A673 (cell line): ENCODE measurements around the gene NETO2. TPM values are rescaled to one million over a fixed set of nuclear protein-coding genes. Genes with fewer than 3 reads are reported as not detected.

Source experiments
- BruUV-seq: library from RNA; stranded (reverse); fragments of 400-500 nt; replicated peaks from 2 replicates; lab custom pipeline; 2021; lab: Mats Ljungman, UMichigan
- CTCF ChIA-PET: fragments of 300-600 bp; sonication (Branson Sonifier 250); formaldehyde crosslinking; loops from one replicate; lab custom pipeline; 2022; ENCODE audit warnings: antibody characterized with exemption; lab: Charles Lee
- POLR2A ChIA-PET: fragments of 300-600 bp; sonication (Branson Sonifier 250); formaldehyde crosslinking; loops from one replicate; lab custom pipeline; 2022; ENCODE audit warnings: antibody characterized with exemption; ENCODE audit not compliant: low non-redundant PET; lab: Charles Lee
- DNase-seq: peaks from one replicate; pipeline ENCODE4 v3.0.0-alpha.2; 2015; ENCODE audit warnings: low spot score
- H3K27ac ChIP-seq: fragments of 200-600 bp; sonication (generic); 2 replicates; pipeline ENCODE4 v1.5.1; 2016; ENCODE audit warnings: mixed run types, low read depth, mild to moderate bottlenecking, mixed read lengths, antibody characterized with exemption, low read length; ENCODE audit not compliant: poor library complexity, severe bottlenecking
- H3K27me3 ChIP-seq: fragments of 200-600 bp; sonication (generic); replicated peaks from 2 replicates; pipeline ENCODE4 v1.6.1; 2017; ENCODE audit warnings: mixed run types, low read depth, mild to moderate bottlenecking, mixed read lengths, antibody characterized with exemption, low read length; ENCODE audit not compliant: insufficient read depth, poor library complexity
- H3K36me3 ChIP-seq: fragments of 200-600 bp; sonication (generic); 2 replicates; pipeline ENCODE4 v1.6.1; 2016; ENCODE audit warnings: mixed run types, mild to moderate bottlenecking, mixed read lengths, antibody characterized with exemption, low read length; ENCODE audit not compliant: insufficient read depth, poor library complexity, severe bottlenecking
- H3K4me1 ChIP-seq: fragments of 200-600 bp; sonication (generic); 2 replicates; pipeline ENCODE4 v1.6.1; 2017; ENCODE audit warnings: mixed run types, mild to moderate bottlenecking, mixed read lengths, antibody characterized with exemption, low read length; ENCODE audit not compliant: insufficient read depth, poor library complexity, severe bottlenecking
- H3K4me3 ChIP-seq: fragments of 200-600 bp; sonication (generic); 2 replicates; pipeline ENCODE4 v1.5.1; 2016; ENCODE audit warnings: low read depth, mixed run types, mild to moderate bottlenecking, mixed read lengths, low read length; ENCODE audit not compliant: poor library complexity, severe bottlenecking
- H3K9me3 ChIP-seq: fragments of 200-600 bp; sonication (generic); 2 replicates; pipeline ENCODE4 v1.6.1; 2016; ENCODE audit warnings: mixed run types, low read depth, mild to moderate bottlenecking, mixed read lengths, antibody characterized with exemption, low read length; ENCODE audit not compliant: poor library complexity, severe bottlenecking
- CTCF ChIP-seq: fragments of 300-800, 200-600 bp; sonication (generic); conservative IDR thresholded peaks from 2 replicates; pipeline ENCODE4 v1.5.1; 2017; ENCODE audit warnings: low read depth, mild to moderate bottlenecking, antibody characterized with exemption, low read length, moderate library complexity, mixed read lengths
- EZH2 ChIP-seq: fragments of 200-600 bp; sonication (generic); IDR thresholded peaks from 2 replicates; pipeline ENCODE4 v1.6.1; 2017; ENCODE audit warnings: borderline replicate concordance, low read depth, mild to moderate bottlenecking, mixed read lengths, antibody characterized with exemption, low read length; ENCODE audit not compliant: poor library complexity, severe bottlenecking
- intact Hi-C: fragments of 100-400 bp; cut with micrococcal nuclease; formaldehyde crosslinking; loops from one replicate; pipeline ENCODE4 v1.10.0; 2022; ENCODE audit not compliant: unreplicated experiment
- total RNA-seq: library from RNA; stranded (reverse); gene quantifications from 2 replicates; pipeline ENCODE4 v1.2.3, GENCODE V29; 2021

The NETO2 gene
- total RNA-seq, 1 experiment from 2014 or later = 68.7 TPM

- CTCF ChIA-PET = no interaction called here
- TF ChIP-seq CTCF (no peak), EZH2 (no peak)
- peaks cover 8% of the 10 kb centered on the region for H3K4me1 ChIP-seq
- H3K4me3 ChIP-seq = no peak overlapping the region
- DNase-seq = no peak
- BruUV-seq = no TSS peak
- no peak overlapping the region for H3K27ac ChIP-seq
- no peaks in the 10 kb centered on the region for H3K36me3 ChIP-seq
- no peaks in the 10 kb centered on the region for H3K9me3 ChIP-seq
- POLR2A ChIA-PET = no interaction called here
- no peaks in the 10 kb centered on the region for H3K27me3 ChIP-seq
- intact Hi-C loops = no loop called here
Measured at GRCh38 chr16:47054306-47054705, 89.4 kb downstream of the NETO2 start.

- intact Hi-C loops = no loop called here
- H3K27ac ChIP-seq = no peak overlapping the region
- peaks cover 4% of the 10 kb centered on the region for H3K4me1 ChIP-seq
- H3K27me3 ChIP-seq = no peaks in the 10 kb centered on the region
- H3K4me3 ChIP-seq = no peak overlapping the region
- TF ChIP-seq CTCF (no peak), EZH2 (no peak)
- CTCF ChIA-PET = no interaction called here
- no TSS peak for BruUV-seq
- no peaks in the 10 kb centered on the region for H3K36me3 ChIP-seq
- POLR2A ChIA-PET = no interaction called here
- H3K9me3 ChIP-seq = no peaks in the 10 kb centered on the region
- DNase-seq = no peak
Measured at GRCh38 chr16:47053895-47054294, 89.8 kb downstream of the NETO2 start.

- BruUV-seq = no TSS peak
- POLR2A ChIA-PET = no interaction called here
Measured at GRCh38 chr16:47052666-47053640, 90.8 kb downstream of the NETO2 start.

More at GRCh38 chr16:47052666-47053640, 90.8 kb downstream of the NETO2 start:
- H3K4me1 ChIP-seq = no peaks in the 10 kb centered on the region
- CTCF ChIA-PET = no interaction called here
- no peaks in the 10 kb centered on the region for H3K36me3 ChIP-seq
- no peaks in the 10 kb centered on the region for H3K9me3 ChIP-seq
- H3K27ac ChIP-seq = no peak overlapping the region
- no peak overlapping the region for H3K4me3 ChIP-seq
- no peak for DNase-seq
- intact Hi-C loops = no loop called here
- no peak for TF ChIP-seq EZH2
- TF ChIP-seq CTCF = no peak
- no peaks in the 10 kb centered on the region for H3K27me3 ChIP-seq
